SK-N-SH treated with all-trans-retinoic acid at 6 μM for 48 hours (cell line): ENCODE measurements around the gene CCL17.

Experiments
- ARNTL ChIP-seq: fragments of 450-650 bp; formaldehyde crosslinking; IDR thresholded peaks from 2 replicates; pipeline ENCODE4 v1.5.0; 2020; ENCODE audit warnings: low read depth, mild to moderate bottlenecking, moderate library complexity, borderline replicate concordance
- ESRRG ChIP-seq: fragments of 250-450 bp; sonication (Bioruptor Pico); IDR thresholded peaks from 2 replicates; pipeline ENCODE4 v1.6.1; 2021; ENCODE audit warnings: mild to moderate bottlenecking
- ISL1 ChIP-seq: fragments of 250-450 bp; sonication (Bioruptor Pico); IDR thresholded peaks from 2 replicates; pipeline ENCODE4 v2.1.2; 2022; ENCODE audit warnings: mild to moderate bottlenecking, moderate library complexity
- PATZ1 ChIP-seq: fragments of 250-450 bp; sonication (Bioruptor Pico); IDR thresholded peaks from 2 replicates; pipeline ENCODE4 v1.8.0; 2020; ENCODE audit warnings: mild to moderate bottlenecking, moderate library complexity, borderline replicate concordance
- RARB ChIP-seq: fragments of 250-450 bp; sonication (Bioruptor Pico); IDR thresholded peaks from 2 replicates; pipeline ENCODE4 v1.8.0; 2021; ENCODE audit warnings: mild to moderate bottlenecking, moderate library complexity
- ZFP3 ChIP-seq: fragments of 250-450 bp; sonication (Bioruptor Pico); IDR thresholded peaks from 2 replicates; pipeline ENCODE4 v1.5.0; 2020; ENCODE audit warnings: mild to moderate bottlenecking, moderate library complexity
- ZNF70 ChIP-seq: fragments of 450-650 bp; formaldehyde crosslinking; IDR thresholded peaks from 2 replicates; pipeline ENCODE4 v1.5.0; 2020; ENCODE audit warnings: mild to moderate bottlenecking, moderate library complexity
- ZNF8 ChIP-seq: fragments of 450-650 bp; formaldehyde crosslinking; IDR thresholded peaks from 2 replicates; pipeline ENCODE4 v1.5.0; 2020; ENCODE audit warnings: mild to moderate bottlenecking, moderate library complexity
- TF ChIP-seq, protein P1 (sequence below): fragments of 250-450 bp; sonication (Bioruptor Pico); IDR thresholded peaks from 2 replicates; pipeline ENCODE4 v1.5.1; 2021; ENCODE audit warnings: mild to moderate bottlenecking, moderate library complexity

- no peak for TF ChIP-seq RARB (CRISPR knock-in tag)
- TF ChIP-seq, protein P1, sequence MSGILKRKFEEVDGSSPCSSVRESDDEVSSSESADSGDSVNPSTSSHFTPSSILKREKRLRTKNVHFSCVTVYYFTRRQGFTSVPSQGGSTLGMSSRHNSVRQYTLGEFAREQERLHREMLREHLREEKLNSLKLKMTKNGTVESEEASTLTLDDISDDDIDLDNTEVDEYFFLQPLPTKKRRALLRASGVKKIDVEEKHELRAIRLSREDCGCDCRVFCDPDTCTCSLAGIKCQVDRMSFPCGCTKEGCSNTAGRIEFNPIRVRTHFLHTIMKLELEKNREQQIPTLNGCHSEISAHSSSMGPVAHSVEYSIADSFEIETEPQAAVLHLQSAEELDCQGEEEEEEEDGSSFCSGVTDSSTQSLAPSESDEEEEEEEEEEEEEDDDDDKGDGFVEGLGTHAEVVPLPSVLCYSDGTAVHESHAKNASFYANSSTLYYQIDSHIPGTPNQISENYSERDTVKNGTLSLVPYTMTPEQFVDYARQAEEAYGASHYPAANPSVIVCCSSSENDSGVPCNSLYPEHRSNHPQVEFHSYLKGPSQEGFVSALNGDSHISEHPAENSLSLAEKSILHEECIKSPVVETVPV: no peak
- no peak for TF ChIP-seq ZNF8
- no peak for TF ChIP-seq ZNF70 (CRISPR knock-in tag)
- no peak for TF ChIP-seq ARNTL (CRISPR knock-in tag)
- TF ChIP-seq ESRRG: no peak
- no peak for TF ChIP-seq ISL1 (CRISPR knock-in tag)
- TF ChIP-seq ZFP3 (CRISPR knock-in tag): no peak
- TF ChIP-seq PATZ1 (CRISPR knock-in tag): no peak
Observed at GRCh38 chr16:57371494-57372371, 32.8 kb upstream of the CCL17 start.
